Activated CD4-positive, alpha-beta T cell treated with anti-CD3 and anti-CD28 coated beads, Interleukin-2, amount 10 ng/mL, durations not matched to agents 24 days and 14 days (primary cell): ENCODE results near the gene TOP2A. TPM values are rescaled to one million over a fixed set of nuclear protein-coding genes. Genes with fewer than 3 reads are reported as not detected.

Source experiments
- DNase-seq: peaks from one replicate; pipeline ENCODE4 v3.0.0; 2022
- H3K27ac Mint-ChIP-seq: one replicate; pipeline ENCODE4 v1.8.0; 2022; ENCODE audit warnings: mild to moderate bottlenecking, mixed read lengths
- H3K27me3 Mint-ChIP-seq: one replicate; pipeline ENCODE4 v1.8.0; 2022; ENCODE audit warnings: mixed read lengths
- H3K36me3 Mint-ChIP-seq: one replicate; pipeline ENCODE4 v1.8.0; 2022; ENCODE audit warnings: low read depth, mild to moderate bottlenecking, mixed read lengths
- H3K4me1 Mint-ChIP-seq: one replicate; pipeline ENCODE4 v1.8.0; 2021; ENCODE audit warnings: mixed read lengths
- H3K4me3 Mint-ChIP-seq: one replicate; pipeline ENCODE4 v1.8.0; 2022; ENCODE audit warnings: mild to moderate bottlenecking, moderate library complexity, mixed read lengths
- H3K9me3 Mint-ChIP-seq: one replicate; pipeline ENCODE4 v1.8.0; 2021; ENCODE audit warnings: mixed read lengths
- intact Hi-C: fragments of 100-400 bp; cut with micrococcal nuclease; formaldehyde crosslinking; loops from one replicate; pipeline ENCODE4 v1.15.1; 2023
- total RNA-seq: library from RNA; stranded (reverse); gene quantifications from 2 replicates; pipeline ENCODE4 v1.2.3, GENCODE V29; 2022

The TOP2A gene
- total RNA-seq, 1 donor from 2014 or later: 189 TPM

GRCh38 chr17:40349895-40350688 lies 67.6 kb downstream of the TOP2A start:
- no peak for DNase-seq
- H3K36me3 Mint-ChIP-seq: peaks cover 27% of the 10 kb centered on the region
- no peak overlapping the region for H3K4me3 Mint-ChIP-seq
- H3K27me3 Mint-ChIP-seq: no peaks in the 10 kb centered on the region
- intact Hi-C loops: no loop called here
- H3K9me3 Mint-ChIP-seq: no peaks in the 10 kb centered on the region
- no peak overlapping the region for H3K27ac Mint-ChIP-seq
- peaks cover 26% of the 10 kb centered on the region for H3K4me1 Mint-ChIP-seq

DNA sequence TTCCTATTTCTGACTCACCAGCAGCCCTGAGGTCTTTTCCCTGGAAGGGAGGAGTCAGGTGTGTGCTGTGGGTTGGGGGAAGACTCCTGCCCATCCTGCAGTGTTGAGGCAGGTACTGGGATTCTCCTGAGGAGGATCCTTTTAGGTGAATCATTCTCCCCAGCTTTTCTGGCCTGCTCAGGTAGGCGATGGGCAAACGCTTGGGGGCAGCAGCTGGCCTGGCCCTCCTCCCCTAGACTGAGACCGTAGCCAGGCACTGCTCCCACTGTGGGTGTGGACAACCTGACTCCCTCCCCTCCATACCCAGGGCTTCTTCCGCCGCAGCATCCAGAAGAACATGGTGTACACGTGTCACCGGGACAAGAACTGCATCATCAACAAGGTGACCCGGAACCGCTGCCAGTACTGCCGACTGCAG lies 68.2 kb downstream of the TOP2A start:
- Mint-ChIP-seq H3K36me3 (peaks cover 26% of the 10 kb centered on the region), H3K4me3 (no peak overlapping the region), H3K27me3 (no peaks in the 10 kb centered on the region), H3K4me1 (peaks cover 30% of the 10 kb centered on the region), H3K27ac (peak overlapping the region; percentile 53), H3K9me3 (no peaks in the 10 kb centered on the region)
- intact Hi-C loops: no loop called here
- DNase-seq: no peak

DNA sequence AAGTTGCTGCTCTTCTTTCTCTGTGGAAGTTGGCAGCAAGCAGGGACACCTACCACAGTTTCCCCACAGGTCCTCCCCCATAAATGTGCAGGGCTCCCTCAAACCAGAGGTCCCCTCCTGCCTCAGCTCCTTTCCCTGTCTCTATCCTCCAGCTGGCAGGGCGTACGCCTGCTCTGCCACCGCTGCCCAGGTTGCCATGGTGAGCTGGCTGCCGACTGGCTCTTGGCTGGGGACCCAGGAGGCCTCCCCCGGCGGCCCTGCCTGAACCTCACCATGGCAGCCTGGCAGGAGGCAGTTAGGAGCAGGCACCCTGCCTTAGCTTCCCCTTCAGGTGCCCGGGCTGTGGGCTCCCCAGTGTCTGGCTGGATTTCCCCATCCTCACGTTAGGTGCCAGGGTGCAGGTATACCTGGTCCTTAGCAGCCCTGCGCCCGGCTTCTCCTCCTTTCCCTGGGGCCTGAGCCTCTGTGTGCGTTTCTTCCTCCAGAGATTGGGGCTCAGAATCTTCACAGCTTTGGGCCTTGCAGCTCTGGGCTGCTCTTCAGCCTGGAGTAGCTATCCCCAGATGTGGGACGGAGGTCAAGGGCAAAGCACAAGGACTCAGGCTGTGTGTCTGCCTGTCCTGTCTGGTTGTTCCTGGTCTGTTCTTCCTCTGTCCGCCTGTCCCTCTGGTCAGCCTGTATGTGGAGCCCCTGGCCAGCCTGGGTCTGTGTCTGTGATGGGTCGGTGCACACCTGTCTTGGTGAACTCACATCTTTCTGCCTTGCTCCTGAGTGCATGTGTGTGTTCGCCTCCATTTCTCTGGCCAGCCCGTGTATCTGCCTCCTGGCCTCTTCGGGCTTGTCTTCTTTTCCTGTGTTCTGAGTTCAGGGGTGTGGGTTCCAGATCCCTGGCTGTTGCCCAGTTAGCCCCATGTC lies 68.9 kb downstream of the TOP2A start:
- no peak overlapping the region for H3K4me3 Mint-ChIP-seq
- H3K27me3 Mint-ChIP-seq: no peaks in the 10 kb centered on the region
- intact Hi-C loops: no loop called here
- peaks cover 23% of the 10 kb centered on the region for H3K36me3 Mint-ChIP-seq
- no peaks in the 10 kb centered on the region for H3K9me3 Mint-ChIP-seq
- H3K27ac Mint-ChIP-seq: peak overlapping the region; percentile 53
- DNase-seq: no peak
- peaks cover 35% of the 10 kb centered on the region for H3K4me1 Mint-ChIP-seq

DNA sequence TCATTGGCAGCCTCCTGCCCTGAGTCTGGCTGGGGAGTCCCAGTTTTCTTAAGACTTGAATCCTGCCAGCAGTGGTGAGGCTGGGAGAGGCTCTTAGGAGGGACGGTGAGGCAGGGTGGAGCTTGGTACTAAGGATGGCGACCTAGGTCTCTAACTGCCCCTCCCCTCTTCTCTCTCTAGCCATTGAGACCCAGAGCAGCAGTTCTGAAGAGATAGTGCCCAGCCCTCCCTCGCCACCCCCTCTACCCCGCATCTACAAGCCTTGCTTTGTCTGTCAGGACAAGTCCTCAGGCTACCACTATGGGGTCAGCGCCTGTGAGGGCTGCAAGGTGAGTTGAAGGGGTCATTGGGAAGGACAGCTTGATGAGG lies 69.6 kb downstream of the TOP2A start:
- DNase-seq: no peak
- Mint-ChIP-seq H3K9me3 (no peaks in the 10 kb centered on the region), H3K4me1 (peaks cover 37% of the 10 kb centered on the region), H3K27me3 (no peaks in the 10 kb centered on the region), H3K27ac (peak overlapping the region; percentile 5), H3K4me3 (no peak overlapping the region), H3K36me3 (peaks cover 28% of the 10 kb centered on the region)
- intact Hi-C loops: no loop called here

GRCh38 chr17:40347319-40348135 lies 70.2 kb downstream of the TOP2A start:
- intact Hi-C loops: no loop called here
- Mint-ChIP-seq H3K27me3 (no peaks in the 10 kb centered on the region), H3K9me3 (no peaks in the 10 kb centered on the region), H3K27ac (no peak overlapping the region), H3K4me3 (no peak overlapping the region), H3K36me3 (peaks cover 31% of the 10 kb centered on the region), H3K4me1 (peaks cover 41% of the 10 kb centered on the region)
- no peak for DNase-seq

- Mint-ChIP-seq H3K4me1 (peaks cover 37% of the 10 kb centered on the region), H3K27ac (no peak overlapping the region), H3K36me3 (peaks cover 26% of the 10 kb centered on the region), H3K9me3 (no peaks in the 10 kb centered on the region), H3K4me3 (no peak overlapping the region), H3K27me3 (no peaks in the 10 kb centered on the region)
- intact Hi-C loops: no loop called here
- no peak for DNase-seq
Observed at GRCh38 chr17:40346765-40347158, 70.9 kb downstream of the TOP2A start.

DNA sequence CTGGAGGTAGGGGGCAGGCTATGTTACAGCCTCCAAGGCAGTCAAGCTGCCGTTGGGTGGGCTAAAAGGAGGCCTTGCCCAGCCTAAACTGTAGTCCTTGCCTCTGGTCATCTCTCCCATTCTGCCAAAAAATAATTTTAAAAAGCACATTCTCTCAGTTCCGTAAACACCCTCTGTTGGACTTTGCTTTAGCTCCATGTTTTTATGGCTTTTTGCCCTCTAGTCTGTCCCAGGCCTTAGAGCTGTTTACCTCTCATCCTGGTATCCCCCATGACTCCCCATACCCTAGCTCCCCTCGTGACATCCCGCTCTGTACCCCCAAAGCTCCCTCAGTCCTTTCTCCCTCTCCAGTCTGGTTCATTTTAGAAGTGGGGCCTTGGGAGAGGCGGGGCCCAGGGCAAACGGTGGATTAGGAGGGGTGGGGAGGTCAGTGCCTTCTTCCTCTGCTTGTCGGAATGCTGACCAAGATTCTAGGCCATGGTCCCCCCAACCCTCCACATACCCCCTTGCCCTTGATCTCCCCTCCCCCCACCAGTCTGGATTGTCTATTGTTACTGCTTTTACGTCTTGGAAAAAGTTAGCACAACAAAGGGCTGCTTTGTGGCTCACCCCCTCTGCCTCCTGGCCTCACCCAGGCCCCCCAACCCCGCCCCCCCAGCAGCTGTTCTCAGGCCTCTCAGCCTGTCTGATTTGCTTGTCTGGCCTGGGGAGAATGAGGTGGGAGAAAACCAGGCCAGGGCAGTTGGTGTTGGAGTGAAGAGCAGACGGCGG lies 71.5 kb downstream of the TOP2A start:
- Mint-ChIP-seq H3K9me3 (no peaks in the 10 kb centered on the region), H3K27ac (no peak overlapping the region), H3K4me3 (no peak overlapping the region), H3K27me3 (no peaks in the 10 kb centered on the region), H3K4me1 (peaks cover 37% of the 10 kb centered on the region), H3K36me3 (peaks cover 24% of the 10 kb centered on the region)
- intact Hi-C loops: no loop called here
- no peak for DNase-seq

DNA sequence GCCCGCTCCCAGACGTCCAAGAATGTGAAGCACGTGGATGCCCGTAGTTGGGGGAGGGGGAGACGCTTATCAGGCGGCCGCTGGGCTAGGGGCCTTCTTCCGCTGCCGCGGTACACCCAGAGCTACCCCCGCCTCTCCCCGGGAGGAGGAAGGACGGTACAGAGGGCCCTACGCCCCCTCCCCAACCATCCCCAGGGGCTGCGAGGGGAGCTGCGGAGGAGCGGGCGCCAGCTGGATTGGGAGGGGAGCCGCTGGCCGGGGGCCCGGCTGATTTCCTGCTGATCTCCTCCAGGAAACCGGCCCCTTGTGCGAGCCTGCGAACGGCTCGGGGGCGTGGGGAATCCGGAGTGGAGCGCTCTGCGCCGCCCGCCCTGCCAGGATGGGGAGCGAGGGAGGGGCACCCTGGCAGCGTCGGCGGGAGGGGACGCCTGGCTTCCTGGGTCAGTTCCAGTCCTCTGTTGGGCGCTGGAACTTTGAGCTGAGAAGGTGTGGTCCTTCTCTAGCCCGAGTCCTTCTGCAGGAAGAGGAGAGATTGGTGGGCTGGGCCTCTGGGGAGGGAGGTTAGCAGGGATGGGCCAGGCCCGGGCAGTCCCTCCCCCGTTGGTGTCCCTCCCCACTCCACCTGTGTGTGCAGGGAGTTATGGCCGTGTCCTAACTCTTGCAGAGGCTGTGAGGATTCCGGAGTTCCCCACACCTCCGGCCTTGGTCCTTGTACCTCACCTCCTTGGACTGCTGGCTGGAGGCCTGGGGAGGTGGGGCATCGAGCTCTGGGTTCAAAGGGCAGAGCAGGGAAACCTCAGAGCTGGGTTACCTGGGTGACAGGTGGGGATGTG lies 72.3 kb downstream of the TOP2A start:
- peak overlapping the region; percentile 65 for H3K4me3 Mint-ChIP-seq
- intact Hi-C loops: no loop called here
- peak; percentile 69 for DNase-seq
- H3K4me1 Mint-ChIP-seq: peaks cover 42% of the 10 kb centered on the region
- H3K9me3 Mint-ChIP-seq: no peaks in the 10 kb centered on the region
- peaks cover 27% of the 10 kb centered on the region for H3K36me3 Mint-ChIP-seq
- peak overlapping the region; percentile 58 for H3K27ac Mint-ChIP-seq
- H3K27me3 Mint-ChIP-seq: no peaks in the 10 kb centered on the region

GRCh38 chr17:40344421-40345160 lies 73.1 kb downstream of the TOP2A start:
- H3K36me3 Mint-ChIP-seq: peaks cover 30% of the 10 kb centered on the region
- peak overlapping the region; percentile 58 for H3K27ac Mint-ChIP-seq

DNA sequence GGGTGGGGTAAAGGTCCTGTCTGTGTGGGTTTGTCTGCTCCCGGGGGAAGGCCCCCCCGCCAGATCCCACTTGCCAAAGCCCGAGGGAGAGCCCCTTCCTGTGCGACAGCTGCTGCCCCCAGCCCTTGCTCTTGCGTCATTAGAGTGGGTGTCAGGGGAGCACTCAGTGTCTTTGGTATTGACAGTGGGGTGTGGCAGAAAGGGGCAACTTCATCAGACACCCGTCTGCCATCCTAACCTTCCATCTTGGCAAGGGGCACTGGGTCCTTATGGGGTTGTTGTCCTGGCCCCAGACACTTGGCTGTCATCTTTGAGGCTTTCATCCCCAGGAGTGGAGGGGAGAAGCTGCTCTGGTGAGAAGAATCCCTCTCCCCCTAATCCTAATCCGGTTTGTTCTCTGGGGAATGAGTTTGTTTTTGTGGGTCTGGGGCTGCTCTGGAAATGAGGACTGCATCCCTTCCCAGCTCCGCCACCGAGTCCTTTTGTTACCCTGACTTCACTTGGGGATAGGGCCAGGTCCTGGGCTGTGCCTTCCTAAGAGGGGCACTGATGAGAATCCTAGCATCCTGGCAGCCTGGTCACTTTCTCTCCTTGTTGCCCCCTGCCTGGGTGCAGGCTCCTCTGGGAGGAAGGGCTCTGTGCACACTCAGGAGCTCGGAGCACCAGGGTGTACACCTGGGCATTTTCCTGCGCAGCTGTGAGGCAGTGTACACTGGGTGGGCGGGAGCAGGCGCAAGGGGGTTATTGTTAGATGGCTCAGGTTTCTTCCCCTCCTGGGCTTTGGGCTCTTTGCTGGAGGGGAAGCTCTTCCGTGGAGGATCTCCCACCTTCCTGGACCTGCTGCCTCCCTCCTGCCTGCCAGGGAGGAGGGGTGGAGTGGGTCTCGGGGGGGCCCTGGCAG lies 74.2 kb downstream of the TOP2A start:
- intact Hi-C loops: no loop called here
- Mint-ChIP-seq H3K4me3 (peak overlapping the region; percentile 66), H3K4me1 (peaks cover 50% of the 10 kb centered on the region), H3K27me3 (no peaks in the 10 kb centered on the region), H3K27ac (peak overlapping the region; percentile 65), H3K9me3 (no peaks in the 10 kb centered on the region), H3K36me3 (peaks cover 28% of the 10 kb centered on the region)
- no peak for DNase-seq

More at GRCh38 chr17:40344421-40345160, 73.1 kb downstream of the TOP2A start:
- Mint-ChIP-seq H3K9me3 (no peaks in the 10 kb centered on the region), H3K27me3 (no peaks in the 10 kb centered on the region), H3K4me3 (peak overlapping the region; percentile 65), H3K4me1 (peaks cover 48% of the 10 kb centered on the region)
- intact Hi-C loops: no loop called here
- DNase-seq: no peak

DNA sequence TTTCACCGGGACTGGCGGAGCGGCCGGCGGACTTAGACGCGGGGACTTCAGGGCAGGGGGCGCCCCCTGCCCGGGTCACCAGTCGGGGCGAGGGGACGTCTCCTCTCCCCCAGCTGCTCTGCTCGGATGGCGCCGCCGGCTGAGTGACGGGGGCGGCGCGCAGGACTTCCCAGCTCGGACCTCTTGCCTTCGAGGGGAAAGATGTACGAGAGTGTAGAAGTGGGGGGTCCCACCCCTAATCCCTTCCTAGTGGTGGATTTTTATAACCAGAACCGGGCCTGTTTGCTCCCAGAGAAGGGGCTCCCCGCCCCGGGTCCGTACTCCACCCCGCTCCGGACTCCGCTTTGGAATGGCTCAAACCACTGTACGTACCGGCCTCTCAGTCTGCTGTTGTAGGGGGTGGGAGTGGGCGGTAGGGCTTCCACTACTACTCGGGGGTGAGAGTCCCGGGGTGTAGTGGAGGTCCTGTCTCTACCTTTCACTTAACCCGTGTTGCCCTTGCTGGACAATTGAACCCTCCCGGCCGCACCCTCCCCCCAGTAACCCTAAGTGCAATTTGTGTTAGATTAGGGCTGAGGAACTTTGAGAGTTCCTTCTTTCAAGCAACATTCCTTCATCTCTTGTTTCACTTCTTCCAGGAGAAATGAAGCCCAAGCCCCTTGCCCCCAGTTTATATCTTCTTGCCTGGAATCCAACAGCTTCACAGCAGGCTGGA lies 75.0 kb downstream of the TOP2A start:
- peak overlapping the region; percentile 66 for H3K4me3 Mint-ChIP-seq
- intact Hi-C loops: no loop called here
- H3K4me1 Mint-ChIP-seq: peaks cover 55% of the 10 kb centered on the region
- peaks cover 33% of the 10 kb centered on the region for H3K36me3 Mint-ChIP-seq
- no peaks in the 10 kb centered on the region for H3K27me3 Mint-ChIP-seq
- peak overlapping the region; percentile 65 for H3K27ac Mint-ChIP-seq
- DNase-seq: no peak
- no peaks in the 10 kb centered on the region for H3K9me3 Mint-ChIP-seq
